ENCODE measurements around the gene ZNF784. TPM values are rescaled to one million over a fixed set of nuclear protein-coding genes. Genes with fewer than 3 reads are reported as not detected.
A peak's percentile ranks its signal among the peaks of the same experiment; 100 is the strongest.

The ZNF784 gene
- total and polyA plus RNA-seq, 2 of the 13 experiments (the other 11 are each of a cell fraction or from before 2014, with no cell fraction given), result 4.1 to 4.2 TPM

DNA sequence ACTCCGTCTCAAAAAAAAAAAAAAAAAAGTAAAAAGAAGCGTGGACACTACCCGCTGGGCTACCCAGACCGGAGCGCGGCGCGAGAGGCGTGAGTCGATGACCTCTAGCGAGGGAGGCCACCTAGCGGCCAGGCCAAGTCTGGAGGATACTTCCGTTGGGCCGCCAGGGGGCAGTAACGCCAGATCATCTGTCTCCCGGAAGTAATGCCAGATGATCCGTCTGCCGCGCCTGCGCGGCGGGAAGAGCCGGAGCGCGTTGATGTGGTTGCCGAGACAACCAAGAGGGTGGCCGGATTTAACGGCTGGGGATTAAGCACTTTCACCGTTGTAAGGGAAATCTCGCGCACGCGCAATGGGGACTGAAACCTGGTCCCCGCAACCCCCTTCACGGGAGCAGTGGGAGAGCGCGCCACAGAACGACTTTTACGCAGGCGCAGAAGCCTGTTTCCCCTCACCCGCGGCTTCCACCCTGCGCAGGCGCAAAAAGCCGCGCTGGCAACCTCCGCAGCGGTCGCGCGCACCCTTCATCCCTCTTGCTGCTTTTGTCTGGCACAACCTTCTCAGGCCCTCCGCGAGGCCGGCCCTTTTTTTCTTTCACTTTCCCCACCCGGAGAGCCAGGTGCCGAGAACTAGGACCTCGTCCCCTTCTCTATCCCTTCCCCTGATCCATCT, 29.4 kb upstream of the ZNF784 start (continued):
- no peak for TF ChIP-seq HNRNPH1 (optimal IDR thresholded peaks at IDR 0.05; ENCODE audit: low read depth, low read length)
- no peak for TF ChIP-seq ZFP37 (CRISPR knock-in tag; IDR thresholded peaks at IDR 0.05; ENCODE audit: borderline replicate concordance)
- TF ChIP-seq ZSCAN25 (CRISPR knock-in tag; IDR thresholded peaks at IDR 0.05), result no peak
- TF ChIP-seq, protein P1, sequence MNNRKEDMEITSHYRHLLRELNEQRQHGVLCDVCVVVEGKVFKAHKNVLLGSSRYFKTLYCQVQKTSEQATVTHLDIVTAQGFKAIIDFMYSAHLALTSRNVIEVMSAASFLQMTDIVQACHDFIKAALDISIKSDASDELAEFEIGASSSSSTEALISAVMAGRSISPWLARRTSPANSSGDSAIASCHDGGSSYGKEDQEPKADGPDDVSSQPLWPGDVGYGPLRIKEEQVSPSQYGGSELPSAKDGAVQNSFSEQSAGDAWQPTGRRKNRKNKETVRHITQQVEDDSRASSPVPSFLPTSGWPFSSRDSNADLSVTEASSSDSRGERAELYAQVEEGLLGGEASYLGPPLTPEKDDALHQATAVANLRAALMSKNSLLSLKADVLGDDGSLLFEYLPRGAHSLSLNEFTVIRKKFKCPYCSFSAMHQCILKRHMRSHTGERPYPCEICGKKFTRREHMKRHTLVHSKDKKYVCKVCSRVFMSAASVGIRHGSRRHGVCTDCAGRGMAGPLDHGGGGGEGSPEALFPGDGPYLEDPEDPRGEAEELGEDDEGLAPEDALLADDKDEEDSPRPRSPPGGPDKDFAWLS (CRISPR knock-in tag; IDR thresholded peaks at IDR 0.05; ENCODE audit: borderline replicate concordance), result no peak
- no peak for TF ChIP-seq ZNF552 (CRISPR knock-in tag; IDR thresholded peaks at IDR 0.05; ENCODE audit: borderline replicate concordance)
- 0 out of 2 replicates have a peak, but pooled peaks have one; percentile 81 for TF ChIP-seq RORA (CRISPR knock-in tag; IDR thresholded peaks at IDR 0.05)
- TF ChIP-seq TEAD3 (CRISPR knock-in tag; optimal IDR thresholded peaks at IDR 0.05; ENCODE audit: borderline replicate concordance), result peak; percentile 46
- TF ChIP-seq, protein P2, sequence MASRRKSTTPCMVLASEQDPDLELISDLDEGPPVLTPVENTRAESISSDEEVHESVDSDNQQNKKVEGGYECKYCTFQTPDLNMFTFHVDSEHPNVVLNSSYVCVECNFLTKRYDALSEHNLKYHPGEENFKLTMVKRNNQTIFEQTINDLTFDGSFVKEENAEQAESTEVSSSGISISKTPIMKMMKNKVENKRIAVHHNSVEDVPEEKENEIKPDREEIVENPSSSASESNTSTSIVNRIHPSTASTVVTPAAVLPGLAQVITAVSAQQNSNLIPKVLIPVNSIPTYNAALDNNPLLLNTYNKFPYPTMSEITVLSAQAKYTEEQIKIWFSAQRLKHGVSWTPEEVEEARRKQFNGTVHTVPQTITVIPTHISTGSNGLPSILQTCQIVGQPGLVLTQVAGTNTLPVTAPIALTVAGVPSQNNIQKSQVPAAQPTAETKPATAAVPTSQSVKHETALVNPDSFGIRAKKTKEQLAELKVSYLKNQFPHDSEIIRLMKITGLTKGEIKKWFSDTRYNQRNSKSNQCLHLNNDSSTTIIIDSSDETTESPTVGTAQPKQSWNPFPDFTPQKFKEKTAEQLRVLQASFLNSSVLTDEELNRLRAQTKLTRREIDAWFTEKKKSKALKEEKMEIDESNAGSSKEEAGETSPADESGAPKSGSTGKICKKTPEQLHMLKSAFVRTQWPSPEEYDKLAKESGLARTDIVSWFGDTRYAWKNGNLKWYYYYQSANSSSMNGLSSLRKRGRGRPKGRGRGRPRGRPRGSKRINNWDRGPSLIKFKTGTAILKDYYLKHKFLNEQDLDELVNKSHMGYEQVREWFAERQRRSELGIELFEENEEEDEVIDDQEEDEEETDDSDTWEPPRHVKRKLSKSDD (CRISPR knock-in tag; IDR thresholded peaks at IDR 0.05; ENCODE audit: low read depth), result peak; percentile 76
- TF ChIP-seq, protein P3, sequence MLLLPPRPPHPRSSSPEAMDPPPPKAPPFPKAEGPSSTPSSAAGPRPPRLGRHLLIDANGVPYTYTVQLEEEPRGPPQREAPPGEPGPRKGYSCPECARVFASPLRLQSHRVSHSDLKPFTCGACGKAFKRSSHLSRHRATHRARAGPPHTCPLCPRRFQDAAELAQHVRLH (CRISPR knock-in tag; IDR thresholded peaks at IDR 0.05; ENCODE audit: borderline replicate concordance, low read depth), result peak; percentile 89; the same call in 1 of the 2 replicates
- no peak for TF ChIP-seq SRSF4 (IDR thresholded peaks at IDR 0.05; ENCODE audit: low read depth, low read length, poor library complexity, severe bottlenecking)
- TF ChIP-seq ZNF567 (CRISPR knock-in tag; IDR thresholded peaks at IDR 0.05; ENCODE audit: borderline replicate concordance), result no peak
- no peak for TF ChIP-seq ZFP36 (IDR thresholded peaks at IDR 0.05; ENCODE audit: borderline replicate concordance, low read depth, low read length, partially characterized antibody)
- TF ChIP-seq ATRX (CRISPR knock-in tag; IDR thresholded peaks at IDR 0.05; ENCODE audit: borderline replicate concordance), result no peak
- TF ChIP-seq ZNF775 (CRISPR knock-in tag; IDR thresholded peaks at IDR 0.05; ENCODE audit: borderline replicate concordance), result no peak
- TF ChIP-seq, protein P4, sequence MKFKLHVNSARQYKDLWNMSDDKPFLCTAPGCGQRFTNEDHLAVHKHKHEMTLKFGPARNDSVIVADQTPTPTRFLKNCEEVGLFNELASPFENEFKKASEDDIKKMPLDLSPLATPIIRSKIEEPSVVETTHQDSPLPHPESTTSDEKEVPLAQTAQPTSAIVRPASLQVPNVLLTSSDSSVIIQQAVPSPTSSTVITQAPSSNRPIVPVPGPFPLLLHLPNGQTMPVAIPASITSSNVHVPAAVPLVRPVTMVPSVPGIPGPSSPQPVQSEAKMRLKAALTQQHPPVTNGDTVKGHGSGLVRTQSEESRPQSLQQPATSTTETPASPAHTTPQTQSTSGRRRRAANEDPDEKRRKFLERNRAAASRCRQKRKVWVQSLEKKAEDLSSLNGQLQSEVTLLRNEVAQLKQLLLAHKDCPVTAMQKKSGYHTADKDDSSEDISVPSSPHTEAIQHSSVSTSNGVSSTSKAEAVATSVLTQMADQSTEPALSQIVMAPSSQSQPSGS (CRISPR knock-in tag; IDR thresholded peaks at IDR 0.05), result peak; percentile 66; the same call in 1 of the 2 replicates
- no peak; the same call in 1 of the 2 replicates for TF ChIP-seq TGIF2 (CRISPR knock-in tag; IDR thresholded peaks at IDR 0.05)
- TF ChIP-seq SNRNP70 (IDR thresholded peaks at IDR 0.05; ENCODE audit: low read depth, low read length), result no peak
- TF ChIP-seq ZNF672 (CRISPR knock-in tag; IDR thresholded peaks at IDR 0.05), result no peak
- TF ChIP-seq SMC3 (IDR thresholded peaks at IDR 0.05; ENCODE audit: low read length), result peak; percentile 50; the same call in 1 of the 2 replicates
- no peak for TF ChIP-seq ZNF446 (CRISPR knock-in tag; IDR thresholded peaks at IDR 0.05)
- TF ChIP-seq TP53 (CRISPR knock-in tag; conservative IDR thresholded peaks at IDR 0.05), result no peak
- TF ChIP-seq KDM3A (CRISPR knock-in tag; IDR thresholded peaks at IDR 0.05; ENCODE audit: low read depth), result 0 out of 2 replicates have a peak, but pooled peaks have one; percentile 44
- TF ChIP-seq, protein P5, sequence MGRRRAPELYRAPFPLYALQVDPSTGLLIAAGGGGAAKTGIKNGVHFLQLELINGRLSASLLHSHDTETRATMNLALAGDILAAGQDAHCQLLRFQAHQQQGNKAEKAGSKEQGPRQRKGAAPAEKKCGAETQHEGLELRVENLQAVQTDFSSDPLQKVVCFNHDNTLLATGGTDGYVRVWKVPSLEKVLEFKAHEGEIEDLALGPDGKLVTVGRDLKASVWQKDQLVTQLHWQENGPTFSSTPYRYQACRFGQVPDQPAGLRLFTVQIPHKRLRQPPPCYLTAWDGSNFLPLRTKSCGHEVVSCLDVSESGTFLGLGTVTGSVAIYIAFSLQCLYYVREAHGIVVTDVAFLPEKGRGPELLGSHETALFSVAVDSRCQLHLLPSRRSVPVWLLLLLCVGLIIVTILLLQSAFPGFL (CRISPR knock-in tag; IDR thresholded peaks at IDR 0.05), result no peak

Data from HepG2 (cell line).